ENCODE results near the gene ADAMTS8.

Gene ADAMTS8

DNA sequence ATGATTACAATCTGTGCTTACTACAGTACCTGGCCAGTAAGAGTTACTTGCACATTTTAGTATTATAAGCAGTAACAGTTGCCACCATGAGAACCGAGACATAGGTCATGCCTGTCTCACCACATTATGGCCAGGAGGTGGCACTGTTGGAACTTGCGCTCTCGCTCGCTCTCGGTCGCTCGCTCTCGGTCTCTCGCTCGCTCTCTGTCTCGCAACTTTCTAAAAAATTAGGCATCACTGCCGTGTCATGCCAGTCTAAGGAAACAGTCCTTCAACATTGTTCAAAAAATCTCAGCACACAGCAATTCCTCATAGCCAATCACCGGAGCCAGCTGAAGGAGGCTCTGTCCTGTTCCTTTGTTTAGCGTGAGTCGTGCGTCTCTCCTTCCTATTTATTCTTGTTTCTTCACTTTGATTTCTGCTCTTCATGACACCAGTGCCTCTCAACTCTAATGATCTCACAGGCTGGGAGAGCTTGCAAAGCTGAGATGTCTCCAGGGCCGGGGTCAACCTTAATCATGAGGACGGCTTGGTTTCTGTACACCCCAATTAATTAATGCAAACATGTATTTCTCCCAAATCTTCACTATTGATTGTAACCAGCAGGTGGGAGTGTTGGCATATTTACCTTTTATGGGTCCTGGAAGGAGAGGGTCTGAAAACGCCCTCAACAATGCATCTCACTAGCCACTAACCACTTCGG lies 6.3 kb upstream of the ADAMTS8 start:
- peaks cover 13% of the 10 kb centered on the region for H3K27me3 ChIP-seq (ENCODE audit: control insufficient read depth, insufficient read depth, low read length)
- H3K36me3 ChIP-seq (ENCODE audit: control insufficient read depth, insufficient read depth, low read length): no peaks in the 10 kb centered on the region
- H3K9me3 ChIP-seq (ENCODE audit: control insufficient read depth, insufficient read depth, low read depth, low read length): no peaks in the 10 kb centered on the region
- H3K4me3 ChIP-seq (ENCODE audit: low read depth, low read length): peak overlapping the region; percentile 82
- H3K4me1 ChIP-seq (ENCODE audit: control insufficient read depth, insufficient read depth, low read length): no peaks in the 10 kb centered on the region
- peak overlapping the region; percentile 67 for H3K9ac ChIP-seq (ENCODE audit: low read length)
- no peak overlapping the region for H3K27ac ChIP-seq (ENCODE audit: low read depth, low read length)

- no peak overlapping the region for H3K4me3 ChIP-seq (ENCODE audit: low read depth, low read length)
- no peak overlapping the region for H3K27ac ChIP-seq (ENCODE audit: low read depth, low read length)
Measured at GRCh38 chr11:130433357-130433756, 4.9 kb upstream of the ADAMTS8 start.

GRCh38 chr11:130431801-130432200 lies 3.4 kb upstream of the ADAMTS8 start:
- H3K27ac ChIP-seq (ENCODE audit: low read depth, low read length): no peak overlapping the region
- H3K4me1 ChIP-seq (ENCODE audit: control insufficient read depth, insufficient read depth, low read length): peaks cover 12% of the 10 kb centered on the region
- H3K9me3 ChIP-seq (ENCODE audit: control insufficient read depth, insufficient read depth, low read depth, low read length): no peaks in the 10 kb centered on the region
- no peak overlapping the region for H3K4me3 ChIP-seq (ENCODE audit: low read depth, low read length)
- H3K9ac ChIP-seq (ENCODE audit: low read length): no peak overlapping the region
- peaks cover 41% of the 10 kb centered on the region for H3K27me3 ChIP-seq (ENCODE audit: control insufficient read depth, insufficient read depth, low read length)
- no peaks in the 10 kb centered on the region for H3K36me3 ChIP-seq (ENCODE audit: control insufficient read depth, insufficient read depth, low read length)

More at GRCh38 chr11:130433357-130433756, 4.9 kb upstream of the ADAMTS8 start:
- Histone ChIP-seq H3K4me1 (ENCODE audit: control insufficient read depth, insufficient read depth, low read length) (peaks cover 9% of the 10 kb centered on the region; the same call in 1 of the 2 replicates), H3K9ac (ENCODE audit: low read length) (no peak overlapping the region), H3K27me3 (ENCODE audit: control insufficient read depth, insufficient read depth, low read length) (peaks cover 27% of the 10 kb centered on the region), H3K9me3 (ENCODE audit: control insufficient read depth, insufficient read depth, low read depth, low read length) (no peaks in the 10 kb centered on the region), H3K36me3 (ENCODE audit: control insufficient read depth, insufficient read depth, low read length) (no peaks in the 10 kb centered on the region)

DNA sequence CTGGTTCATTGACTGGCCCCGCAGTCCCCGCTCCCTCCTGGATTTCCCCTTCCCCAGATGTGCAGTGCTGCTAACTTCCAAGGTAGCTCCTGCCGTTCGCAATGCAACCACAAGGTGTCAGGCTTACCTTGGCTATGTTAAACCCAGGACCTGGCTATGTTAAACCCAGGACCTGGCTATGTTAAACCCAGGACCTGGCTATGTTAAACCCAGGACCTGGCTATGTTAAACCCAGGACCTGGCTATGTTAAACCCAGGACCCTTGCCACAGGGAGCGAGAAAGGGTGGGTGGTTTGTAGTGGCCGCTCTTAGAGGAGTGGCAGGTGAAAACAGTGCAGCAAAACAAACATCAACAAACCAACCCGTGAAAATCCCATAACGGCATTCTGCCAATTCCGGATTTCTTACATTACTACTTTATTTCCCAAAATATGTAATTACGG lies 2.9 kb upstream of the ADAMTS8 start:
- Histone ChIP-seq H3K4me1 (ENCODE audit: control insufficient read depth, insufficient read depth, low read length) (peaks cover 13% of the 10 kb centered on the region), H3K9me3 (ENCODE audit: control insufficient read depth, insufficient read depth, low read depth, low read length) (no peaks in the 10 kb centered on the region), H3K36me3 (ENCODE audit: control insufficient read depth, insufficient read depth, low read length) (no peaks in the 10 kb centered on the region), H3K4me3 (ENCODE audit: low read depth, low read length) (no peak overlapping the region), H3K27ac (ENCODE audit: low read depth, low read length) (no peak overlapping the region), H3K9ac (ENCODE audit: low read length) (no peak overlapping the region), H3K27me3 (ENCODE audit: control insufficient read depth, insufficient read depth, low read length) (peaks cover 46% of the 10 kb centered on the region)

DNA sequence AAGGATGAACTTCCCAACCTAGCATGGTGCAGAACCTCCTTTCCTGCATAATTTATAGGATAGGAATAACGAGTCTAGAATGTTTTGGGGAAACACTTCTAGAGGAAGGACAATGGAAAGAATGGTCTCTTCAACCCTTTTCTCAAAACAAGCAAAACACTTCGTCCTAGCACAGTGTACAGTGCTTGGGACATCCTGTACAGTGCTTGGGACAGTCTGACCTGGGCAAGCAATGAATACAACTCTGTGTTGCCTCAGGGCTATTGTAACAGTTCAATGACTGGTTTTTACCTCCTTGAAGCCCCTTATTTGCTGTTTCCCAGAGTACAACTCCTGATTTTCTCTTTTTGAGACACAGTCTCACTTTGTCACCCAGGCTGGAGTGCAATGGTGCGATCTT lies 1.6 kb upstream of the ADAMTS8 start:
- Histone ChIP-seq H3K36me3 (ENCODE audit: control insufficient read depth, insufficient read depth, low read length) (no peaks in the 10 kb centered on the region), H3K4me1 (ENCODE audit: control insufficient read depth, insufficient read depth, low read length) (peaks cover 13% of the 10 kb centered on the region), H3K27me3 (ENCODE audit: control insufficient read depth, insufficient read depth, low read length) (peaks cover 58% of the 10 kb centered on the region), H3K9me3 (ENCODE audit: control insufficient read depth, insufficient read depth, low read depth, low read length) (no peaks in the 10 kb centered on the region), H3K9ac (ENCODE audit: low read length) (no peak overlapping the region), H3K4me3 (ENCODE audit: low read depth, low read length) (no peak overlapping the region), H3K27ac (ENCODE audit: low read depth, low read length) (no peak overlapping the region)

- no peak overlapping the region for H3K9ac ChIP-seq (ENCODE audit: low read length)
- no peaks in the 10 kb centered on the region for H3K9me3 ChIP-seq (ENCODE audit: control insufficient read depth, insufficient read depth, low read depth, low read length)
- H3K36me3 ChIP-seq (ENCODE audit: control insufficient read depth, insufficient read depth, low read length): no peaks in the 10 kb centered on the region
- no peak overlapping the region for H3K27ac ChIP-seq (ENCODE audit: low read depth, low read length)
- peak overlapping the region; percentile 66; the same call in 1 of the 2 replicates for H3K4me3 ChIP-seq (ENCODE audit: low read depth, low read length)
- H3K27me3 ChIP-seq (ENCODE audit: control insufficient read depth, insufficient read depth, low read length): peaks cover 66% of the 10 kb centered on the region
- peaks cover 13% of the 10 kb centered on the region for H3K4me1 ChIP-seq (ENCODE audit: control insufficient read depth, insufficient read depth, low read length)
Measured at GRCh38 chr11:130429120-130429681, 792 bp upstream of the ADAMTS8 start.

DNA sequence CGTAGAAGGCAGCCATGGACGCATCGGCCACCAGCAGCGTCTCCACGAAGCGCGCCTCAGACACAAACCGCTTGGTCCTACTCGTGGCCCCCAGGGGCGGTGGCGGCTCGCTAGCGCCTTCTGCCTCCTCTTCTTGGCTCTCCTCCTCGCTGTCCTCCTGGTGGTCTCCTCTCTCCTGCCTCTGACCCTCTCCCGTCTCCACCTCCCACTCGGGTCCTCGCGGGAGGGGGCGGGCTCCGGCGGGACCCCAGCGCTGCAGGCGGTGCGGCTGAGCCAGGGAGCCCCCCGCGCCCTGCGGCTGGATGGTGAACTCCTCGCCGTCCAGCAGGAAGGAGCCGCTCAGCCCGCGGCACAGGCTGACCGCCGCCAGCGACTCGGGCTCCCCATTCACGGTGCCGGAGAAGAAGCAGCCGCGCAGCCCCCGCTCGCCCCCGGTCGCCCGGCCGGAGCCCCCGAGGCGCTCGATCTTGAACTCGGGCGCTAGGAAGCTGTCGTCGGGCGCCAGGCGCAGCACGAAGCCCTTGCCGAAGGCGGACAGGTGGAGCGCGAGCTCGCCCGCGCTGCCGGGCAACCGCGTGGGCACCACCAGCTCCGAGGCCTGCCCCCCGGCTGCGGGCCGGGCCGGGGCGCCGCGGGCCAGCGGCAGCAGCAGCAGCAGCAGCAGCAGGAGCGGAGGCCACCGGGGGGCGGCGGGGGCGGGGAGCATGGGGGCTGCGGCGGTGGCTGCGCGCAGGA lies 661 bp downstream of the ADAMTS8 start:
- H3K27ac ChIP-seq (ENCODE audit: low read depth, low read length): no peak overlapping the region
- H3K4me1 ChIP-seq (ENCODE audit: control insufficient read depth, insufficient read depth, low read length): peaks cover 13% of the 10 kb centered on the region
- peak overlapping the region; percentile 66 for H3K4me3 ChIP-seq (ENCODE audit: low read depth, low read length)
- no peaks in the 10 kb centered on the region for H3K36me3 ChIP-seq (ENCODE audit: control insufficient read depth, insufficient read depth, low read length)
- no peak overlapping the region for H3K9ac ChIP-seq (ENCODE audit: low read length)
- peaks cover 68% of the 10 kb centered on the region for H3K27me3 ChIP-seq (ENCODE audit: control insufficient read depth, insufficient read depth, low read length)
- no peaks in the 10 kb centered on the region for H3K9me3 ChIP-seq (ENCODE audit: control insufficient read depth, insufficient read depth, low read depth, low read length)

DNA sequence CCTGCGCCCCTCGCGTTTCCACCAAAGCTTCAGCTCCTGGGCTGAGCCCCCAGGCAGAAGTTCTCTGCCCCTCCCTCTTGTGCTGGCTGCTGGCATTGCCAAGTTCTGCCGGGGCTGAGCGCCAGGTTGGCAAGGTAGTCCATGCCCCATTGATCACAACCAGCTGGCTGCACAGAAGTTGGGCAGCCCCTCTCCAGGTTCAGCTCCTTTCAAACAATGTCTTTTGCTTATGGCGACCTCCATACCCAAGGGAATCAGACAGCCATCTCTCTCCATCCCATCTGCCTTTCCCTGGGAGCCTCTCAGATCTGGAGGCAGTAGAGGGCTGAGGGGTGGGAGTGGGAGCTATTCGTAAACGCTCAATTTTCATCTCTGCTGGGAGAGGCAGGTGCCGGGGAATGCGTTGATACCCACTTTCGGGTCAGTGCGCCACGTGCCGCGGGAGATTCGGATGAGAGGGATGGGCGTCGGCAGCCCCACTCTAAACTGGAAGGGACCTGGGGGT lies 1.5 kb downstream of the ADAMTS8 start:
- Histone ChIP-seq H3K36me3 (ENCODE audit: control insufficient read depth, insufficient read depth, low read length) (no peaks in the 10 kb centered on the region), H3K4me1 (ENCODE audit: control insufficient read depth, insufficient read depth, low read length) (peaks cover 13% of the 10 kb centered on the region), H3K9me3 (ENCODE audit: control insufficient read depth, insufficient read depth, low read depth, low read length) (no peaks in the 10 kb centered on the region), H3K27ac (ENCODE audit: low read depth, low read length) (no peak overlapping the region), H3K27me3 (ENCODE audit: control insufficient read depth, insufficient read depth, low read length) (peaks cover 68% of the 10 kb centered on the region), H3K4me3 (ENCODE audit: low read depth, low read length) (peak overlapping the region; percentile 66), H3K9ac (ENCODE audit: low read length) (no peak overlapping the region)

- Histone ChIP-seq H3K4me3 (ENCODE audit: low read depth, low read length) (no peak overlapping the region), H3K9me3 (ENCODE audit: control insufficient read depth, insufficient read depth, low read depth, low read length) (no peaks in the 10 kb centered on the region), H3K9ac (ENCODE audit: low read length) (no peak overlapping the region), H3K27ac (ENCODE audit: low read depth, low read length) (no peak overlapping the region), H3K27me3 (ENCODE audit: control insufficient read depth, insufficient read depth, low read length) (peaks cover 68% of the 10 kb centered on the region), H3K36me3 (ENCODE audit: control insufficient read depth, insufficient read depth, low read length) (no peaks in the 10 kb centered on the region), H3K4me1 (ENCODE audit: control insufficient read depth, insufficient read depth, low read length) (peaks cover 13% of the 10 kb centered on the region)
Measured at GRCh38 chr11:130426223-130426836, 2.1 kb downstream of the ADAMTS8 start.

DNA sequence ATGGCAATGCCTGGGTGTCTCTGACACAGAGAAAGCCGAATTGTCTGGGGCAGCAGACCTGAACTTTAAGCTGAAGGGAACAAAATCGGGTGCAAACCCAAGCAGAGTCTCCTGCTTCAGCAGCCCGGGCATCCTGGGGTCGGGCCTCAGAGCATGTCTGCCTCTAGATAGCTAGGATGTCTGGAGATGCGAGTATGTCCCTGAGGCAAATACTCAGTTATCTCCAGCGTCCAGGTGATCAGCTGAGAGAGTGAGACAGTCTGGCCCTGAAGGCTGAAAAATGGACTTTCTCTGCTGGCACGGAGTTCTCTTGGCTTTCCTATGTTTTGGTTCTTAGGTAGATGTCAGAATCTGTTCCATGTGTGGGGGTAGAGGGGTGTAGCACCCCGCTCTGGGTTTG lies 3.3 kb downstream of the ADAMTS8 start:
- Histone ChIP-seq H3K9ac (ENCODE audit: low read length) (no peak overlapping the region), H3K9me3 (ENCODE audit: control insufficient read depth, insufficient read depth, low read depth, low read length) (no peaks in the 10 kb centered on the region), H3K27me3 (ENCODE audit: control insufficient read depth, insufficient read depth, low read length) (peaks cover 59% of the 10 kb centered on the region), H3K27ac (ENCODE audit: low read depth, low read length) (no peak overlapping the region), H3K4me1 (ENCODE audit: control insufficient read depth, insufficient read depth, low read length) (peaks cover 13% of the 10 kb centered on the region), H3K36me3 (ENCODE audit: control insufficient read depth, insufficient read depth, low read length) (no peaks in the 10 kb centered on the region), H3K4me3 (ENCODE audit: low read depth, low read length) (no peak overlapping the region)

Measured in HUES6 (cell line).